ENCODE results near the gene TLE5. TPM values are rescaled to one million over a fixed set of nuclear protein-coding genes. Genes with fewer than 3 reads are reported as not detected.

TLE5 gene
- total RNA-seq, 3 donors from 2014 or later: 329 to 407 (median 397) TPM

DNA sequence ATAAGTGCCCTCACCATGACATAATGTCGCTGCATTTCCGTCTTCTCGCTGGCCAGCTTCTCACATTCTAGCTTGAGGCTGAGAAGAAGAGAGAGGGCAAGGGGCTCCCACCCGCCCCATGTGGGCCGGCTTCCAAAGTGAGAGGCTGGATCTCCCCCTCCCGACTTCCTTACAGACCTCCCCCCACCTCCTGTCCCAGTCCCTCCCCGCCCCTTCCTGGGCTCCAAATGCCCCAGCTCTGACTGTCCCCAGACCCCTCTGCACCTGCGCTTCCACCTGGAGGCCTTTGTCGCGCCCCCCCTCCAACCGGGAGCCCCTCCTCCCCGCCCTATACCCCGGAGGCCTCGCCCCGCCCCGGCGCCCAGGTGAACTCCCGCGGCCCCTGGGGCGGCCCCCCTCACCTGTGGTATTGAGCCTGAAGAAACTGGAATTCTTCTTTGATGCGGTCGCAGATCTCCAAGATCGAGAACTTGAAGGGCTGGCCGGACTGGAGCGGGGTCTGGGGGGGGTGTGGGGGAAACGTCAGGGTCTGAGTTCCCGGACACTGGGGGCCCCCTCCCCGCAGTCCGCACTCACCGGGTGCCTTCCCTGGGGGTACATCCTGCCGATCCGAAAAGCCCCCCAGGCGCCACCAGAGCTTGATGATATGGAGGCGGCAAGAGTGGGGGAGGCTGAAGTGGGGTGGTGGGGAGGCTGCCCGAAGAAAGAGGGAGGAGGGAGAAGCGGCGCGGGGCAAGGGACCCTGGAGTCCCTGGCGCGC lies 33.8 kb downstream of the TLE5 start:
- Histone ChIP-seq H3K9me3 (no peaks in the 10 kb centered on the region), H3K4me3 (peak overlapping the region; percentile 70 to 72 (median 71)), H3K36me3 (no peaks in the 10 kb centered on the region), H3K27ac (peak overlapping the region; percentile 79 to 87), H3K4me1 (peaks cover 0 to 6% of the 10 kb centered on the region in 2 donors), H3K27me3 (no peaks in the 10 kb centered on the region)
- no peak for TF ChIP-seq POLR2A (IDR thresholded peaks at IDR 0.05)
- TF ChIP-seq POLR2AphosphoS5 (IDR thresholded peaks at IDR 0.05): no peak
- TF ChIP-seq, protein P1, sequence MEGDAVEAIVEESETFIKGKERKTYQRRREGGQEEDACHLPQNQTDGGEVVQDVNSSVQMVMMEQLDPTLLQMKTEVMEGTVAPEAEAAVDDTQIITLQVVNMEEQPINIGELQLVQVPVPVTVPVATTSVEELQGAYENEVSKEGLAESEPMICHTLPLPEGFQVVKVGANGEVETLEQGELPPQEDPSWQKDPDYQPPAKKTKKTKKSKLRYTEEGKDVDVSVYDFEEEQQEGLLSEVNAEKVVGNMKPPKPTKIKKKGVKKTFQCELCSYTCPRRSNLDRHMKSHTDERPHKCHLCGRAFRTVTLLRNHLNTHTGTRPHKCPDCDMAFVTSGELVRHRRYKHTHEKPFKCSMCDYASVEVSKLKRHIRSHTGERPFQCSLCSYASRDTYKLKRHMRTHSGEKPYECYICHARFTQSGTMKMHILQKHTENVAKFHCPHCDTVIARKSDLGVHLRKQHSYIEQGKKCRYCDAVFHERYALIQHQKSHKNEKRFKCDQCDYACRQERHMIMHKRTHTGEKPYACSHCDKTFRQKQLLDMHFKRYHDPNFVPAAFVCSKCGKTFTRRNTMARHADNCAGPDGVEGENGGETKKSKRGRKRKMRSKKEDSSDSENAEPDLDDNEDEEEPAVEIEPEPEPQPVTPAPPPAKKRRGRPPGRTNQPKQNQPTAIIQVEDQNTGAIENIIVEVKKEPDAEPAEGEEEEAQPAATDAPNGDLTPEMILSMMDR (IDR thresholded peaks at IDR 0.05): no peak
- intact Hi-C loops (cut with DNase I; ENCODE audit: low total_unique reads): no loop called here
- DNase-seq (ENCODE audit: low spot score in 2 of 2): peak in 1 of 2 donors; percentile 38

DNA sequence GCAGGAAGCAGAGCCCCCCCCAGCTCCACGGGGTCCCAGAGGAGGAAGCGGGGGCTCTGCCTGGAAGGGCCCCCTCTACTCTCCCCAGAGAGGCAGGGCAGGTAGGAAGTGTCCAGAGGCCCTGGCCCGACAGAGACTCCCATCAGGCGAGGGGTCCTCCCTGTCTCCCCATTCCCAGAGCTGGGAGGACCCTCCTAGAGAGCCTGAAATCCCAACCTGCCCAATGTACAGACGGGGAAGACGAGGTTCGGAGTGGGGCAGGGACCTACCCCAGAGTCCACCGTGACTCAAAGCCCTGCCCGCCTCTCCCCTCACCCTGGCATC lies 34.4 kb downstream of the TLE5 start:
- H3K4me1 ChIP-seq: peaks cover 0 to 6% of the 10 kb centered on the region in 2 donors
- intact Hi-C loops (cut with DNase I; ENCODE audit: low total_unique reads): loop anchor here (2.0 kb wide), 1 partner anchor 41 kb away; no protein-coding TSS in a partner anchor
- H3K9me3 ChIP-seq: no peaks in the 10 kb centered on the region
- H3K4me3 ChIP-seq: peak overlapping the region; percentile 70 to 72 (median 71)
- H3K36me3 ChIP-seq: no peaks in the 10 kb centered on the region
- H3K27me3 ChIP-seq: no peaks in the 10 kb centered on the region
- peak overlapping the region; percentile 79 to 87 for H3K27ac ChIP-seq
- TF ChIP-seq POLR2AphosphoS5 (IDR thresholded peaks at IDR 0.05) (no peak), POLR2A (IDR thresholded peaks at IDR 0.05) (no peak)
- TF ChIP-seq, protein P1 (IDR thresholded peaks at IDR 0.05): no peak
- no peak for DNase-seq (ENCODE audit: low spot score in 2 of 2)

DNA sequence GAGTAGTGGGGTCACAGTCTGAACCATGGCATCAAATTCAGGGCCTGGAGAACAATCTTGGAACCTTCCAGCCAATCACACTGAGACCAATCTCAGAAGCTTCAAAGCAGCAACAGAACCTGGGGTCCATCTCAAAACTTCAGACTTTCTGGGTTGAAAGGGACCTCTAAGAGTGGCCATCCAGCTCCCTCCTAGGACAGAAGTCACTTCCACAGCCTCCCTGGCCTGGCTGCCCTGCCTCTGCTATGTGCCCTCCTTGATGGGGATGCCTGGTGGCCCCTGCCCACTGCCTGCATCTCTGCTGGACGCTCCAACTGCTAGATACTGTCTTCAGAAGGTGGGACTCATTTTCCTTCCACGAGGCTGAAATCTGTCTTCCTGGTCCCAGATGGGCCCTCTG lies 35.0 kb downstream of the TLE5 start:
- no peaks in the 10 kb centered on the region for H3K9me3 ChIP-seq
- H3K4me1 ChIP-seq: peaks cover 0 to 6% of the 10 kb centered on the region in 2 donors
- no peaks in the 10 kb centered on the region for H3K36me3 ChIP-seq
- TF ChIP-seq, protein P1 (IDR thresholded peaks at IDR 0.05): no peak
- no peak for TF ChIP-seq POLR2A (IDR thresholded peaks at IDR 0.05)
- no peak overlapping the region for H3K4me3 ChIP-seq
- H3K27ac ChIP-seq: peak overlapping the region; percentile 79 to 87
- intact Hi-C loops (cut with DNase I; ENCODE audit: low total_unique reads): loop anchor here (2.0 kb wide), 1 partner anchor 40 kb away; no protein-coding TSS in a partner anchor
- no peaks in the 10 kb centered on the region for H3K27me3 ChIP-seq
- DNase-seq (ENCODE audit: low spot score in 2 of 2): no peak

DNA sequence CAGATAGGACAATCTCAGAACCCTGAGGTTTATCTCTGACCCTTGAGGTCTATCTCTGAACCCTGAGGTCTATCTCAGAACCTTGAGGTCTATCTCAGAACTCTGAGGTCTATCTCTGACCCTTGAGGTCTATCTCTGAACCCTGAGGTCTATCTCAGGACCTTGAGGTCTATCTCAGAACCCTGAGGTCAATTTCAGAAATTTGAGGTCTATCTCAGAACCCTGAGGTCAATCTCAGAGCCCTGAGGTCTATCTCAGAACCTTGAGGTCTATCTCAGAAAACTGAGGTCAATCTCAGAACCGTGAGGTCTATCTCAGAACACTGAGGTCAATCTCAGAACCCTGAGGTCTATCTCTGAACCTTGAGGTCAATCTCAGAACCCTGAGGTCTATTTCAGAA lies 35.5 kb downstream of the TLE5 start:
- Histone ChIP-seq H3K9me3 (no peaks in the 10 kb centered on the region), H3K4me3 (no peak overlapping the region), H3K4me1 (peaks cover 0 to 6% of the 10 kb centered on the region in 2 donors), H3K27ac (no peak overlapping the region), H3K36me3 (no peaks in the 10 kb centered on the region), H3K27me3 (no peaks in the 10 kb centered on the region)
- no peak for TF ChIP-seq POLR2AphosphoS5 (IDR thresholded peaks at IDR 0.05)
- no peak for TF ChIP-seq POLR2A (IDR thresholded peaks at IDR 0.05)
- TF ChIP-seq, protein P1 (IDR thresholded peaks at IDR 0.05): no peak
- intact Hi-C loops (cut with DNase I; ENCODE audit: low total_unique reads): loop anchor here (2.0 kb wide), 1 partner anchor 40 kb away; no protein-coding TSS in a partner anchor
- no peak for DNase-seq (ENCODE audit: low spot score in 2 of 2)

DNA sequence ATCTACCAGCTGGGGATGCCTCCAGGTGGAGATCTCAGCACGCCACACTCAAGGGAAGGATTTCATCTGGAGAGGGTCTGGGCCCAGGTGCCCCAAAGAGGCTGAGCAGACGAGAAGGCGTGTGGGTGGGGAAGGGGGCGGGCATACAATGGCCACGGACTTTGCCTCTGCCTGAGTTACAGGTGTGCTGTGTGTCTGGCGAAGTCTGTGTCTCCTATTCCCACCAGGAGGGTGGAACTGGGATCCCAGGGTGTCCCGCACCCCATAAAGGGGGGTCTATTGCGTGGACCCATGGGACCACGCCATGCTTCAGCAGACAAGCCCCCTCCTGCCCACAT lies 36.8 kb downstream of the TLE5 start:
- intact Hi-C loops (cut with DNase I; ENCODE audit: low total_unique reads): no loop called here
- no peak overlapping the region for H3K27ac ChIP-seq
- no peak for DNase-seq (ENCODE audit: low spot score in 2 of 2)
- no peaks in the 10 kb centered on the region for H3K36me3 ChIP-seq
- H3K4me1 ChIP-seq: peaks cover 0 to 6% of the 10 kb centered on the region in 2 donors
- TF ChIP-seq POLR2A (IDR thresholded peaks at IDR 0.05) (no peak), POLR2AphosphoS5 (IDR thresholded peaks at IDR 0.05) (no peak)
- TF ChIP-seq, protein P1 (IDR thresholded peaks at IDR 0.05): no peak
- no peaks in the 10 kb centered on the region for H3K9me3 ChIP-seq
- no peaks in the 10 kb centered on the region for H3K27me3 ChIP-seq
- no peak overlapping the region for H3K4me3 ChIP-seq
